HepG2 (cell line): ENCODE data around the gene LBX2. TPM values are rescaled to one million over a fixed set of nuclear protein-coding genes. Genes with fewer than 3 reads are reported as not detected.

ENCODE experiments used
- BCL6 ChIP-seq: IDR thresholded peaks from 2 replicates; pipeline ENCODE4 v1.6.1; 2016; ENCODE audit warnings: missing genetic modification reagents, missing compliant biosample characterization
- CENPBD1 ChIP-seq: sonication (generic); formaldehyde crosslinking; IDR thresholded peaks from 2 replicates; pipeline ENCODE4 v1.8.0; 2022; ENCODE audit warnings: missing genetic modification reagents, low read depth, mild to moderate bottlenecking, borderline replicate concordance
- FOSL2 ChIP-seq: sonication (generic); formaldehyde crosslinking; IDR thresholded peaks from 2 replicates; pipeline ENCODE4 v1.4.0; 2020; ENCODE audit warnings: missing genetic modification reagents
- GLI4 ChIP-seq: sonication (generic); formaldehyde crosslinking; IDR thresholded peaks from 2 replicates; pipeline ENCODE4 v1.5.1; 2020; ENCODE audit warnings: missing genetic modification reagents, mild to moderate bottlenecking, moderate library complexity, borderline replicate concordance
- IRX3 ChIP-seq: sonication (generic); formaldehyde crosslinking; IDR thresholded peaks from 2 replicates; pipeline ENCODE4 v1.8.1; 2023; ENCODE audit warnings: mild to moderate bottlenecking, low read depth, missing genetic modification reagents, borderline replicate concordance
- JDP2 ChIP-seq: sonication (generic); formaldehyde crosslinking; IDR thresholded peaks from 2 replicates; pipeline ENCODE4 v1.8.1; 2022; ENCODE audit warnings: missing genetic modification reagents, borderline replicate concordance
- MED13 ChIP-seq: sonication (generic); formaldehyde crosslinking; IDR thresholded peaks from 2 replicates; pipeline ENCODE4 v1.5.0; 2020; ENCODE audit warnings: missing genetic modification reagents
- NPAS2 ChIP-seq: sonication (generic); formaldehyde crosslinking; IDR thresholded peaks from 2 replicates; pipeline ENCODE4 v1.8.0; 2022; ENCODE audit warnings: mild to moderate bottlenecking, missing genetic modification reagents, borderline replicate concordance
- POLR2AphosphoS2 ChIP-seq: IDR thresholded peaks from 2 replicates; pipeline ENCODE4 v1.6.1; 2011; ENCODE audit warnings: low read depth, low read length, improper control_type of control experiment
- ZNF20 ChIP-seq: sonication (generic); formaldehyde crosslinking; IDR thresholded peaks from 2 replicates; pipeline ENCODE4 v1.4.0; 2020; ENCODE audit warnings: mild to moderate bottlenecking, moderate library complexity, missing genetic modification reagents
- ZNF207 ChIP-seq: fragments of 450-650 bp; IDR thresholded peaks from 2 replicates; pipeline ENCODE4 v1.6.1; 2016; ENCODE audit warnings: antibody characterized with exemption, borderline replicate concordance
- ZNF326 ChIP-seq: sonication (generic); formaldehyde crosslinking; IDR thresholded peaks from 2 replicates; pipeline ENCODE4 v1.4.0; 2020; ENCODE audit warnings: missing genetic modification reagents, borderline replicate concordance
- ZNF382 ChIP-seq: sonication (generic); formaldehyde crosslinking; IDR thresholded peaks from 2 replicates; pipeline ENCODE4 v1.5.0; 2020; ENCODE audit warnings: missing genetic modification reagents, mild to moderate bottlenecking, borderline replicate concordance
- ZNF431 ChIP-seq: sonication (generic); formaldehyde crosslinking; IDR thresholded peaks from 2 replicates; pipeline ENCODE4 v1.9.0; 2022; ENCODE audit warnings: missing genetic modification reagents, low read depth, mild to moderate bottlenecking, borderline replicate concordance
- ZNF547 ChIP-seq: sonication (generic); formaldehyde crosslinking; IDR thresholded peaks from 2 replicates; pipeline ENCODE4 v1.5.1; 2020; ENCODE audit warnings: mild to moderate bottlenecking, missing genetic modification reagents
- ZNF556 ChIP-seq: sonication (generic); formaldehyde crosslinking; IDR thresholded peaks from 2 replicates; pipeline ENCODE4 v1.4.0; 2020; ENCODE audit warnings: mild to moderate bottlenecking, missing genetic modification reagents, borderline replicate concordance
- ZNF737 ChIP-seq: sonication (generic); formaldehyde crosslinking; IDR thresholded peaks from 2 replicates; pipeline ENCODE4 v1.5.0; 2020; ENCODE audit warnings: missing genetic modification reagents, mild to moderate bottlenecking, borderline replicate concordance
- ZNF777 ChIP-seq: sonication (generic); formaldehyde crosslinking; IDR thresholded peaks from 2 replicates; pipeline ENCODE4 v1.4.0; 2020; ENCODE audit warnings: missing genetic modification reagents
- ZNF782 ChIP-seq: sonication (generic); formaldehyde crosslinking; IDR thresholded peaks from 2 replicates; pipeline ENCODE4 v1.4.0; 2020; ENCODE audit warnings: missing genetic modification reagents, mild to moderate bottlenecking, borderline replicate concordance
- ZSCAN29 ChIP-seq: sonication (generic); formaldehyde crosslinking; conservative IDR thresholded peaks from 2 replicates; pipeline ENCODE4 v1.4.0; 2020; ENCODE audit warnings: mild to moderate bottlenecking, missing genetic modification reagents
- polyA plus RNA-seq, 8 experiments: library from polyadenylated mRNA; depleted of rRNA in 3 of 8; stranded (reverse) in 7 of 8; unstranded in 1 of 8; fragments of >200 nt; fragmentation: Illumina TruSeq in 4 of 8; extraction: Trizol in 4 of 8; gene quantifications; 2 replicates each; pipeline versions ENCODE4 v1.2.1 to v1.2.3, GENCODE V29; 2011 to 2016; ENCODE audit warnings: low read depth in 4 of 8, missing spikeins in 1 of 8, mixed read lengths in 1 of 8; ENCODE audit not compliant: insufficient read depth in 1 of 8
- total RNA-seq, 5 experiments: library from RNA; depleted of rRNA; stranded (reverse); fragments of >200 nt; fragmentation: Illumina TruSeq; extraction: Trizol; gene quantifications; 2 replicates each; pipeline ENCODE4 v1.2.3, GENCODE V29; 2016; ENCODE audit warnings: low read depth in 1 of 5
- TF ChIP-seq, protein P1 (sequence below): sonication (generic); formaldehyde crosslinking; IDR thresholded peaks from 2 replicates; pipeline ENCODE4 v1.4.0; 2020; ENCODE audit warnings: missing genetic modification reagents, mild to moderate bottlenecking, borderline replicate concordance
- TF ChIP-seq, protein P2 (sequence below): sonication (generic); IDR thresholded peaks from 2 replicates; pipeline ENCODE4 v1.6.1; 2016; ENCODE audit warnings: low read depth, borderline replicate concordance
- TF ChIP-seq, protein P3 (sequence below): sonication (generic); formaldehyde crosslinking; IDR thresholded peaks from 2 replicates; pipeline ENCODE4 v1.5.0; 2020; ENCODE audit warnings: mild to moderate bottlenecking, missing genetic modification reagents

LBX2 gene
- total and polyA plus RNA-seq, 2 of the 13 experiments (the other 11 are each of a cell fraction or from before 2014, with no cell fraction given), result 6.4 to 8.1 TPM

DNA sequence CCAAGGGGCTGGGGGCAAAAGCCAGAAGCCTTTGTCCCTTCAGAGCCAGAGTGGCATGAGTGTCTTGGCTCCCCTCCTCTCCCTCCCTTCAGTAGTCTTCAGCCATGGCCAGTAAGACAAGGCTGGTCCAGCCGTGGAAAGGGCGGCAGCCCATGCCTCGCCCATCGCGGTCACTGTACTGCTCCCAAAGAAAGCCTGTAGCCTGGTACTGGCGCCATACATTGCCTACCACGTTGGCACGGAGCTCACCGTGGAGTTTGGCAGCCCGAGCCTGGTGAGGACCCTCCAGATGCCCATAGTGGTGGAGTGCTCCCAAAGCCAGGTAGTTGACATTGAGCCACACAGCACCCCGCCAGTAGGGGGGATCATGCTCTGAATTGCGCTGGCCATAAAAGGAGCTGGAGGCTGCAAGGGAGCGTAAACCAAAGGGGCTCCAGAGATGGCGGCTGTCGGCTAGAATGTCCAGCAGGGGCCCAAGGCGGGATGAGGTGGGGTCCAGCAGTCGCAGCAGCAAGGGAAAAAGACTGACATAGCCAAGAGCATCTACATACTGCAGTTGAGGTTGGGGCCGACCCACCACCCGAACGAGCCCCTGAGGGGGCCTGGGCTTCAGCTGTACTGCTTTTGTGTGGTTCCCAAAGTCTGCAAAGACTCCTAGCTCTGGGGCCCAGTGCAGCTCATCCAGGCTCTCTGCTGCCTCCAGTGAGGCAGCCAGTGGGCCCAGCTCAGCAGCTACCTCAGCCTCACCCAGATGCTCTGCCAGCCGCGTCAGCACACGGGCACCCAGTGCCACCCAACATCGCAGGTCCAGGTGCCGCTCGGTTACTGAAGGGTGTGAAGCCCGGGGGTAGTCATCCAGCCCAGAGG is 38.0 kb downstream of the LBX2 start (continued):
- no peak for TF ChIP-seq NPAS2 (CRISPR knock-in tag)
- TF ChIP-seq, protein P1, sequence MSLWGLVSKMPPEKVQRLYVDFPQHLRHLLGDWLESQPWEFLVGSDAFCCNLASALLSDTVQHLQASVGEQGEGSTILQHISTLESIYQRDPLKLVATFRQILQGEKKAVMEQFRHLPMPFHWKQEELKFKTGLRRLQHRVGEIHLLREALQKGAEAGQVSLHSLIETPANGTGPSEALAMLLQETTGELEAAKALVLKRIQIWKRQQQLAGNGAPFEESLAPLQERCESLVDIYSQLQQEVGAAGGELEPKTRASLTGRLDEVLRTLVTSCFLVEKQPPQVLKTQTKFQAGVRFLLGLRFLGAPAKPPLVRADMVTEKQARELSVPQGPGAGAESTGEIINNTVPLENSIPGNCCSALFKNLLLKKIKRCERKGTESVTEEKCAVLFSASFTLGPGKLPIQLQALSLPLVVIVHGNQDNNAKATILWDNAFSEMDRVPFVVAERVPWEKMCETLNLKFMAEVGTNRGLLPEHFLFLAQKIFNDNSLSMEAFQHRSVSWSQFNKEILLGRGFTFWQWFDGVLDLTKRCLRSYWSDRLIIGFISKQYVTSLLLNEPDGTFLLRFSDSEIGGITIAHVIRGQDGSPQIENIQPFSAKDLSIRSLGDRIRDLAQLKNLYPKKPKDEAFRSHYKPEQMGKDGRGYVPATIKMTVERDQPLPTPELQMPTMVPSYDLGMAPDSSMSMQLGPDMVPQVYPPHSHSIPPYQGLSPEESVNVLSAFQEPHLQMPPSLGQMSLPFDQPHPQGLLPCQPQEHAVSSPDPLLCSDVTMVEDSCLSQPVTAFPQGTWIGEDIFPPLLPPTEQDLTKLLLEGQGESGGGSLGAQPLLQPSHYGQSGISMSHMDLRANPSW, result no peak
- TF ChIP-seq CENPBD1, result no peak
- no peak for TF ChIP-seq BCL6 (CRISPR knock-in tag)
- no peak for TF ChIP-seq GLI4
- 0 out of 2 replicates have a peak, but pooled peaks have one; percentile 21 for TF ChIP-seq FOSL2 (CRISPR knock-in tag)
- TF ChIP-seq ZNF547 (CRISPR knock-in tag), result no peak
- TF ChIP-seq MED13 (CRISPR knock-in tag), result no peak
- peak; percentile 83 for TF ChIP-seq ZNF326 (CRISPR knock-in tag)
- TF ChIP-seq IRX3 (CRISPR knock-in tag), result no peak
- TF ChIP-seq ZNF782 (CRISPR knock-in tag), result no peak
- TF ChIP-seq, protein P2, sequence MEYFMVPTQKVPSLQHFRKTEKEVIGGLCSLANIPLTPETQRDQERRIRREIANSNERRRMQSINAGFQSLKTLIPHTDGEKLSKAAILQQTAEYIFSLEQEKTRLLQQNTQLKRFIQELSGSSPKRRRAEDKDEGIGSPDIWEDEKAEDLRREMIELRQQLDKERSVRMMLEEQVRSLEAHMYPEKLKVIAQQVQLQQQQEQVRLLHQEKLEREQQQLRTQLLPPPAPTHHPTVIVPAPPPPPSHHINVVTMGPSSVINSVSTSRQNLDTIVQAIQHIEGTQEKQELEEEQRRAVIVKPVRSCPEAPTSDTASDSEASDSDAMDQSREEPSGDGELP, result no peak
- TF ChIP-seq ZNF20 (CRISPR knock-in tag), result no peak
- no peak for TF ChIP-seq ZNF556 (CRISPR knock-in tag)
- TF ChIP-seq ZNF207, result no peak
- TF ChIP-seq ZNF777, result no peak
- TF ChIP-seq POLR2AphosphoS2, result no peak
- no peak for TF ChIP-seq JDP2 (CRISPR knock-in tag)
- TF ChIP-seq ZSCAN29, result no peak
- TF ChIP-seq ZNF431 (CRISPR knock-in tag), result no peak
- TF ChIP-seq ZNF382 (CRISPR knock-in tag), result no peak
- TF ChIP-seq ZNF737 (CRISPR knock-in tag), result no peak
- TF ChIP-seq, protein P3, sequence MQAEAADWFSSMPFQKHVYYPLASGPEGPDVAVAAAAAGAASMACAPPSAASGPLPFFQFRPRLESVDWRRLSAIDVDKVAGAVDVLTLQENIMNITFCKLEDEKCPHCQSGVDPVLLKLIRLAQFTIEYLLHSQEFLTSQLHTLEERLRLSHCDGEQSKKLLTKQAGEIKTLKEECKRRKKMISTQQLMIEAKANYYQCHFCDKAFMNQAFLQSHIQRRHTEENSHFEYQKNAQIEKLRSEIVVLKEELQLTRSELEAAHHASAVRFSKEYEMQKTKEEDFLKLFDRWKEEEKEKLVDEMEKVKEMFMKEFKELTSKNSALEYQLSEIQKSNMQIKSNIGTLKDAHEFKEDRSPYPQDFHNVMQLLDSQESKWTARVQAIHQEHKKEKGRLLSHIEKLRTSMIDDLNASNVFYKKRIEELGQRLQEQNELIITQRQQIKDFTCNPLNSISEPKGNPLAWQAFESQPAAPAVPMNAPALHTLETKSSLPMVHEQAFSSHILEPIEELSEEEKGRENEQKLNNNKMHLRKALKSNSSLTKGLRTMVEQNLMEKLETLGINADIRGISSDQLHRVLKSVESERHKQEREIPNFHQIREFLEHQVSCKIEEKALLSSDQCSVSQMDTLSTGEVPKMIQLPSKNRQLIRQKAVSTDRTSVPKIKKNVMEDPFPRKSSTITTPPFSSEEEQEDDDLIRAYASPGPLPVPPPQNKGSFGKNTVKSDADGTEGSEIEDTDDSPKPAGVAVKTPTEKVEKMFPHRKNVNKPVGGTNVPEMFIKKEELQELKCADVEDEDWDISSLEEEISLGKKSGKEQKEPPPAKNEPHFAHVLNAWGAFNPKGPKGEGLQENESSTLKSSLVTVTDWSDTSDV, result no peak
